ENCODE measurements around the gene FPR2.

- TF ChIP-seq CTCF (conservative IDR thresholded peaks at IDR 0.05; ENCODE audit: low read length) (no peak), EZH2phosphoT487 (IDR thresholded peaks at IDR 0.05; ENCODE audit: borderline replicate concordance, low read depth, low read length) (no peak)
These were observed 21.0 kb downstream of the FPR2 start for GRCh38 chr19:51781999-51782398.
